ENCODE data around the gene DIAPH2. TPM values are rescaled to one million over a fixed set of nuclear protein-coding genes. Genes with fewer than 3 reads are reported as not detected.

DIAPH2 gene
- total RNA-seq, 4 donors from 2014 or later, result 39.5 to 61.0 (median 56.5) TPM

DNA sequence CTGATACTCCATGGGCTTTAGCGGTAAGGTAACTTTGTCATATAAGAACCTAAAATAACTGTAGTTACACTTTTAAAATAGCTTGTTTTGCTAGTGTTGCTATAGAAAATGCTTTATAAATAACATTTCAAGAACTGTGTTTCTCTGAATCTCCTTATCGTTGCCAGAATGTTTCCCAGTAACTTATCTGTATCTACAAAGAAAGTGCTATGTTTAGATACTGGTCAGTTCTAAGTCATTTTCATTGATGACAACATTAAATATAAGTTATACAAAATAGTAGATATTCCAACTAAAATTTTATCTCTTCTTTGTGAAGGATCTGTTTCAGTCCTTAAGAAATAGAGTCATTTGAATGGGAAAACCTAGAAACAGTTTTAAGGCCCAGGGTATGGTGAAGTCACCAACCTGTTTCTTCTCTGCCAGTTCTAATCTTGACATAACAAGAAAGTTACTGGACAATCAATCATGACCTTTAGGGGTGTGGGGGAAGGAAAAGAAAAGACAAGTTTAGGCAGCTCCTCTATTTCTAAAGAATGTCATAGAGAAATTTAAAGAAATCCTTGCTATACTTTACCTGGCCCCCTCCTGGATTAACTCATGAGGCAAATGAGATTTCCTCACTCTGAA is 625.0 kb downstream of the DIAPH2 start:
- intact Hi-C loops (cut with DNase I; ENCODE audit: low total_unique reads) (no loop called here), in situ Hi-C loops (cut with MboI; ENCODE audit: low pct_ligation_motif_present in 1 of 4, low pct_unique_long_range_greater_than_20kb in 1 of 4, low sequenced_read_pairs in 3 of 4) (no loop called here)
- 84 to 87% methylated on average over 2 of the region's 2 CpGs for WGBS, 2 donors (ENCODE audit: low coverage in 1 of 2)
- H3K27ac ChIP-seq, result no peak overlapping the region
- no peak for TF ChIP-seq POLR2A (IDR thresholded peaks at IDR 0.05)
- TF ChIP-seq POLR2AphosphoS5 (IDR thresholded peaks at IDR 0.05), result no peak
- TF ChIP-seq, protein P1, sequence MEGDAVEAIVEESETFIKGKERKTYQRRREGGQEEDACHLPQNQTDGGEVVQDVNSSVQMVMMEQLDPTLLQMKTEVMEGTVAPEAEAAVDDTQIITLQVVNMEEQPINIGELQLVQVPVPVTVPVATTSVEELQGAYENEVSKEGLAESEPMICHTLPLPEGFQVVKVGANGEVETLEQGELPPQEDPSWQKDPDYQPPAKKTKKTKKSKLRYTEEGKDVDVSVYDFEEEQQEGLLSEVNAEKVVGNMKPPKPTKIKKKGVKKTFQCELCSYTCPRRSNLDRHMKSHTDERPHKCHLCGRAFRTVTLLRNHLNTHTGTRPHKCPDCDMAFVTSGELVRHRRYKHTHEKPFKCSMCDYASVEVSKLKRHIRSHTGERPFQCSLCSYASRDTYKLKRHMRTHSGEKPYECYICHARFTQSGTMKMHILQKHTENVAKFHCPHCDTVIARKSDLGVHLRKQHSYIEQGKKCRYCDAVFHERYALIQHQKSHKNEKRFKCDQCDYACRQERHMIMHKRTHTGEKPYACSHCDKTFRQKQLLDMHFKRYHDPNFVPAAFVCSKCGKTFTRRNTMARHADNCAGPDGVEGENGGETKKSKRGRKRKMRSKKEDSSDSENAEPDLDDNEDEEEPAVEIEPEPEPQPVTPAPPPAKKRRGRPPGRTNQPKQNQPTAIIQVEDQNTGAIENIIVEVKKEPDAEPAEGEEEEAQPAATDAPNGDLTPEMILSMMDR (IDR thresholded peaks at IDR 0.05), result no peak
- TF ChIP-seq EP300 (IDR thresholded peaks at IDR 0.05; ENCODE audit: low read depth), result no peak
- no peak for DNase-seq
- no peaks in the 10 kb centered on the region for H3K36me3 ChIP-seq
- H3K9me3 ChIP-seq, result no peaks in the 10 kb centered on the region
- H3K4me1 ChIP-seq, result no peaks in the 10 kb centered on the region
- no peak overlapping the region for H3K4me3 ChIP-seq
- no peaks in the 10 kb centered on the region for H3K27me3 ChIP-seq

DNA sequence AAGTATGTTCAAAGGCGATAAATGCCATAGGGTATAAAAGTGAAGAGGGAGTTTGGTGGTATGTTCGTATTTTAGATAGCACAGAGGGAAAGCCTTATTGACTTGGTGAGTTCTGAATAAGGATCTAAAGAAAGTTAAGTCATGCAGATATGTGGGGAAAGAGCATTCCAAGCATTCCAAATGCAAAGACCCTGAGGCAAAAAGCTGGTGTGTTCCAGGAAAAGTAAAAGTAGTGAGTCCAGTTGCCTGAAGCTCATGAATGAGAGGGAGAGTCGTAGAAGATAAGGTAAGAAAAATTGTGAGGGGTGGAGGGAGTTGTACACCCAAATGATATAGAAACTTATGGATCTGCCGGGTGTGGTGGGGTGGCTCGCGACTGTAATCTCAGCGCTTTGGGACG is 625.7 kb downstream of the DIAPH2 start:
- intact Hi-C loops (cut with DNase I; ENCODE audit: low total_unique reads), result no loop called here
- no peaks in the 10 kb centered on the region for H3K4me1 ChIP-seq
- WGBS, 2 donors (ENCODE audit: low coverage in 1 of 2), result 73 to 100% methylated on average over 5 to 8 of the region's 8 CpGs
- no peak overlapping the region for H3K27ac ChIP-seq
- no peaks in the 10 kb centered on the region for H3K27me3 ChIP-seq
- H3K4me3 ChIP-seq, result no peak overlapping the region
- H3K9me3 ChIP-seq, result no peaks in the 10 kb centered on the region
- TF ChIP-seq POLR2A (IDR thresholded peaks at IDR 0.05) (no peak), EP300 (IDR thresholded peaks at IDR 0.05; ENCODE audit: low read depth) (no peak), POLR2AphosphoS5 (IDR thresholded peaks at IDR 0.05) (no peak)
- TF ChIP-seq, protein P1 (IDR thresholded peaks at IDR 0.05), result no peak
- in situ Hi-C loops (cut with MboI; ENCODE audit: low pct_ligation_motif_present in 1 of 4, low pct_unique_long_range_greater_than_20kb in 1 of 4, low sequenced_read_pairs in 3 of 4), result no loop called here
- no peaks in the 10 kb centered on the region for H3K36me3 ChIP-seq
- DNase-seq, result no peak

DNA sequence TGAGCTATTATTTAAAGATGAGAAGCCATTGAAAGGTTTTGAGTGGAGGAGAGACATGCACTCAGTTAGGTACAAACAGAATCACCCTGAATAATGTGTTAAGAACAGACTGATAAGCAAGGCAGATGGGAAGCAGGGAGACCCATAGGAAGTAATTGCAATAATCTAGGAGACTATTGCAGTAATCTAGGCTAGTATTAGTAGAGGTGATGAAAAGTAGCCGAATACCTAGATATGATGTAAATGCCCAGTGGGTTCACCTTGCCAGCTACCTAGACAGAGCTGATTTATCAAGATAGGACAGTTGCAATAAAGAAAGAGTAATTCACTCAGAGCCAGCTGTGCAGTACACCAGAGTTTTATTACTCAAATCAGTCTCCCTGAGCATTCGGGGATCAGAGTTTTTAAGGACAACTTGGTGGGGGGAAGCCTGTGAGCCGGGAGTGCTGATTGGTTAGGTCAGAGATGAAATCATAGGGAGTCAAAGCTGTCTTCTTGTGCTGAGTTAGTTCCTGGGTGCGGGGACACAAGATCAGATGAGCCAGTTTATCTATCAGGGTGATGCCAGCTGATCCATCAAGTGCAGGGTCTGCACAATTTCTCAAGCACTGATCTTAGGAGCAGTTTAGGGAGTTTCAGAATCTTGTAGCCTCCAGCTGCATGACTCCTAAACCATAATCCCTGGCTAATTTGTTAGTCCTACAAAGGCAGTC is 626.6 kb downstream of the DIAPH2 start:
- H3K27me3 ChIP-seq, result no peaks in the 10 kb centered on the region
- TF ChIP-seq EP300 (IDR thresholded peaks at IDR 0.05; ENCODE audit: low read depth), result no peak
- TF ChIP-seq POLR2AphosphoS5 (IDR thresholded peaks at IDR 0.05), result no peak
- TF ChIP-seq, protein P1 (IDR thresholded peaks at IDR 0.05), result no peak
- no peak for TF ChIP-seq POLR2A (IDR thresholded peaks at IDR 0.05)

DNA sequence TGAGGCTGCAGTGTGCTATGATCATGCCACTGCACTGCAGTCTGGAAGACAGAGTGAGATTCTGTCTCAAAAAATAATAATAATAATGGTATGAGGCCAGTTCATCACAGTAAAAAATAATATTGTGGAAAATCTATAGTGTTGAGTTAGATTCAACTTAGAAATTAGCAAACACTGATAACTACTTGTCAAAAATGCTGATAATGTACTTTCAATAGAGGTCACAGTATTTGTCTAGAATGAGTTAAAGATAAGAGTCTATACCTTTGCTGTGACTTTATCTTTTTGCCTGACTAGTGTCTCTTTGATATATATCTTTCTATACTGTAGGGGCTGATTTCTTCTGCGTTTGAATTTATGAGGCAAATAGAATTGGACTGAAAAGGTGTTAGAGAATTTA is 629.7 kb downstream of the DIAPH2 start:
- no peak overlapping the region for H3K27ac ChIP-seq
- H3K36me3 ChIP-seq, result no peaks in the 10 kb centered on the region
- in situ Hi-C loops (cut with MboI; ENCODE audit: low pct_ligation_motif_present in 1 of 4, low pct_unique_long_range_greater_than_20kb in 1 of 4, low sequenced_read_pairs in 3 of 4), result no loop called here
- TF ChIP-seq POLR2A (IDR thresholded peaks at IDR 0.05) (no peak), POLR2AphosphoS5 (IDR thresholded peaks at IDR 0.05) (no peak), EP300 (IDR thresholded peaks at IDR 0.05; ENCODE audit: low read depth) (no peak)
- TF ChIP-seq, protein P1 (IDR thresholded peaks at IDR 0.05), result no peak
- intact Hi-C loops (cut with DNase I; ENCODE audit: low total_unique reads), result no loop called here
- no peak overlapping the region for H3K4me3 ChIP-seq
- no peaks in the 10 kb centered on the region for H3K27me3 ChIP-seq
- no peaks in the 10 kb centered on the region for H3K4me1 ChIP-seq
- no peaks in the 10 kb centered on the region for H3K9me3 ChIP-seq
- WGBS, 2 donors (ENCODE audit: low coverage in 1 of 2), result 60 to 83% methylated on average over 1 of the region's 1 CpG
- no peak for DNase-seq

More for the DNA sequence above, 626.6 kb downstream of the DIAPH2 start:
- H3K4me1 ChIP-seq, result no peaks in the 10 kb centered on the region
- intact Hi-C loops (cut with DNase I; ENCODE audit: low total_unique reads), result no loop called here
- in situ Hi-C loops (cut with MboI; ENCODE audit: low pct_ligation_motif_present in 1 of 4, low pct_unique_long_range_greater_than_20kb in 1 of 4, low sequenced_read_pairs in 3 of 4), result no loop called here
- no peaks in the 10 kb centered on the region for H3K9me3 ChIP-seq
- no peak overlapping the region for H3K4me3 ChIP-seq
- WGBS, 2 donors (ENCODE audit: low coverage in 1 of 2), result 80 to 100% methylated on average over 1 to 4 of the region's 4 CpGs
- no peak for DNase-seq
- H3K27ac ChIP-seq, result no peak overlapping the region
- H3K36me3 ChIP-seq, result no peaks in the 10 kb centered on the region
